SU-DHL-6 (cell line): Measurements from ENCODE around the gene BEND3.

Experiments used
- CTCF ChIP-seq: fragments of 200-600 bp; sonication (generic); IDR thresholded peaks from one replicate; pipeline ENCODE4 v1.5.1; 2017; ENCODE audit warnings: antibody characterized with exemption, mild to moderate bottlenecking, low read length, moderate library complexity; ENCODE audit not compliant: insufficient read depth, poor library complexity, severe bottlenecking
- EZH2phosphoT487 ChIP-seq: fragments of 200-600 bp; sonication (generic), shearing (Covaris generic); conservative IDR thresholded peaks from 2 replicates; pipeline ENCODE4 v1.6.1; 2018; ENCODE audit warnings: mild to moderate bottlenecking, antibody characterized with exemption, low read length, moderate library complexity, mixed read lengths

GRCh38 chr6:107152638-107153430, 37.5 kb upstream of the BEND3 start:
- TF ChIP-seq CTCF (no peak), EZH2phosphoT487 (no peak)
